Smooth muscle cell (in vitro differentiated cells): ENCODE measurements around the gene RBBP5. TPM values are rescaled to one million over a fixed set of nuclear protein-coding genes. Genes with fewer than 3 reads are reported as not detected.

Source experiments
- DNase-seq: peaks from one replicate; lab custom pipeline; 2025; ENCODE audit not compliant: unreplicated experiment; lab: John Stamatoyannopoulos, UW
- H2AFZ ChIP-seq: fragments of 200-600 bp; sonication (generic); 2 replicates; pipeline ENCODE4 v1.6.0; 2016; ENCODE audit warnings: antibody characterized with exemption, low read depth, mild to moderate bottlenecking
- H3F3A ChIP-seq: fragments of 200-600 bp; sonication (generic); 2 replicates; pipeline ENCODE4 v1.6.0; 2017; ENCODE audit warnings: antibody characterized with exemption, low read depth
- H3K27ac ChIP-seq: fragments of 200-600 bp; sonication (generic); 2 replicates; pipeline ENCODE4 v1.5.1; 2016; ENCODE audit warnings: low read depth, mild to moderate bottlenecking
- H3K27me3 ChIP-seq: fragments of 200-600 bp; sonication (generic); 2 replicates; pipeline ENCODE4 v1.6.1; 2016; ENCODE audit warnings: low read depth, mild to moderate bottlenecking
- H3K36me3 ChIP-seq: fragments of 200-600 bp; sonication (generic); 2 replicates; pipeline ENCODE4 v1.5.1; 2016; ENCODE audit warnings: low read depth
- H3K4me1 ChIP-seq: fragments of 200-600 bp; sonication (generic); 2 replicates; pipeline ENCODE4 v1.5.1; 2016; ENCODE audit warnings: low read depth
- H3K4me2 ChIP-seq: fragments of 200-600 bp; sonication (generic); 2 replicates; pipeline ENCODE4 v1.6.0; 2016; ENCODE audit warnings: mild to moderate bottlenecking
- H3K4me3 ChIP-seq: fragments of 200-600 bp; sonication (generic); 2 replicates; pipeline ENCODE4 v1.5.1; 2016; ENCODE audit warnings: mild to moderate bottlenecking
- H3K79me2 ChIP-seq: fragments of 200-600 bp; sonication (generic); 2 replicates; pipeline ENCODE4 v1.6.0; 2016; ENCODE audit warnings: low read depth, mild to moderate bottlenecking
- H3K9ac ChIP-seq: fragments of 200-600 bp; sonication (generic); 2 replicates; pipeline ENCODE4 v1.6.0; 2016; ENCODE audit warnings: low read depth
- H3K9me3 ChIP-seq: fragments of 200-600 bp; sonication (generic); replicated peaks from 2 replicates; pipeline ENCODE4 v1.5.1; 2016; ENCODE audit warnings: low read depth
- H4K20me1 ChIP-seq: fragments of 200-600 bp; sonication (generic); 2 replicates; pipeline ENCODE4 v1.6.0; 2016; ENCODE audit warnings: low read depth
- CTCF ChIP-seq: fragments of 200-600 bp; sonication (generic); IDR thresholded peaks from 2 replicates; pipeline ENCODE4 v1.5.1; 2017; ENCODE audit warnings: borderline replicate concordance, mild to moderate bottlenecking, antibody characterized with exemption; ENCODE audit not compliant: insufficient read depth, poor library complexity, severe bottlenecking
- WGBS: methylation state at CpG from one replicate; pipeline ENCODE4 v1.1.7; 2016; ENCODE audit warnings: low lambda C conversion rate; 5-methylcytosine and 5-hydroxymethylcytosine counted together
- polyA plus RNA-seq: library from polyadenylated mRNA; unstranded; fragments of >200 nt; fragmentation: Nextera tagmentation; extraction: Ambion mirVana; gene quantifications from 2 replicates; pipeline ENCODE4 v1.2.1, GENCODE V29; 2016
- total RNA-seq: library from RNA; depleted of rRNA; stranded (reverse); fragments of >200 nt; gene quantifications from 2 replicates; pipeline ENCODE4 v1.2.3, GENCODE V29; 2014

The RBBP5 gene
- total and polyA plus RNA-seq, 2 experiments from 2014 or later, result 12.8 to 18.8 TPM

GRCh38 chr1:205084360-205084759 lies 37.4 kb downstream of the RBBP5 start, which contains the start of gene TMEM81:
Gene TMEM81, minus strand, starts transcription at chr1:205084460. Its CDS starts 140 bp downstream, at chr1:205084320.
- 100% methylated on average over 2 of the region's 2 CpGs for WGBS

GRCh38 chr1:205082431-205082830 lies 39.3 kb downstream of the RBBP5 start:
- 91% methylated on average over 4 of the region's 4 CpGs for WGBS
- Histone ChIP-seq H3K9me3 (no peaks in the 10 kb centered on the region), H3K27me3 (no peaks in the 10 kb centered on the region), H3K4me3 (no peak overlapping the region), H2AFZ (no peak overlapping the region), H3K36me3 (no peaks in the 10 kb centered on the region), H3F3A (no peaks in the 10 kb centered on the region), H3K79me2 (no peaks in the 10 kb centered on the region), H3K9ac (no peak overlapping the region), H4K20me1 (no peaks in the 10 kb centered on the region), H3K27ac (no peak overlapping the region), H3K4me1 (no peaks in the 10 kb centered on the region), H3K4me2 (no peak overlapping the region)
- TF ChIP-seq CTCF, result no peak
- DNase-seq, result no peak

More at GRCh38 chr1:205084360-205084759, 37.4 kb downstream of the RBBP5 start, which contains the start of gene TMEM81:
- Histone ChIP-seq H3K4me1 (no peaks in the 10 kb centered on the region), H2AFZ (no peak within 1 kb of the TSS), H3K4me2 (no peak within 1 kb of the TSS), H3F3A (no peaks in the 10 kb centered on the region), H4K20me1 (peaks cover 6% of the 10 kb centered on the region), H3K27me3 (no peaks in the 10 kb centered on the region), H3K36me3 (peaks cover 5% of the 10 kb centered on the region), H3K9ac (no peak within 1 kb of the TSS), H3K27ac (no peak within 1 kb of the TSS), H3K4me3 (no peak within 1 kb of the TSS), H3K79me2 (no peaks in the 10 kb centered on the region), H3K9me3 (no peaks in the 10 kb centered on the region)
- no peak for TF ChIP-seq CTCF
- DNase-seq, result no peak

- no peaks in the 10 kb centered on the region for H3K9me3 ChIP-seq
- WGBS, result 92% methylated on average over 1 of the region's 1 CpG
- no peaks in the 10 kb centered on the region for H3K36me3 ChIP-seq
- no peak for DNase-seq
- no peak overlapping the region for H3K9ac ChIP-seq
- no peaks in the 10 kb centered on the region for H3F3A ChIP-seq
- H3K4me3 ChIP-seq, result no peak overlapping the region
- H3K27me3 ChIP-seq, result no peaks in the 10 kb centered on the region
- H3K27ac ChIP-seq, result no peak overlapping the region
- no peak for TF ChIP-seq CTCF
- no peak overlapping the region for H2AFZ ChIP-seq
- no peaks in the 10 kb centered on the region for H3K79me2 ChIP-seq
- H3K4me2 ChIP-seq, result no peak overlapping the region
- H3K4me1 ChIP-seq, result no peaks in the 10 kb centered on the region
- no peaks in the 10 kb centered on the region for H4K20me1 ChIP-seq
These were observed 43.9 kb downstream of the RBBP5 start for GRCh38 chr1:205077934-205078311.
